IMR-90 (cell line): ENCODE data around the gene PODXL2.

Source experiments
- BHLHE40 ChIP-seq: fragments of 150-350 bp; IDR thresholded peaks from 2 replicates; pipeline ENCODE4 v1.6.1; 2016; ENCODE audit warnings: mild to moderate bottlenecking, low read depth, low read length
- CEBPB ChIP-seq: IDR thresholded peaks from 2 replicates; pipeline ENCODE4 v1.6.1; 2012; ENCODE audit warnings: low read depth, low read length, improper control_type of control experiment
- CHD1 ChIP-seq: IDR thresholded peaks from 2 replicates; pipeline ENCODE4 v1.6.1; 2012; ENCODE audit warnings: low read depth, low read length, improper control_type of control experiment
- CTCF ChIP-seq: conservative IDR thresholded peaks from 2 replicates; pipeline ENCODE4 v1.5.1; 2012; ENCODE audit warnings: mild to moderate bottlenecking, low read depth, low read length, improper control_type of control experiment
- FOS ChIP-seq: fragments of 150-350 bp; IDR thresholded peaks from 2 replicates; pipeline ENCODE4 v1.6.1; 2016; ENCODE audit warnings: low read depth, low read length
- MAFK ChIP-seq: IDR thresholded peaks from 2 replicates; pipeline ENCODE4 v1.6.1; 2012; ENCODE audit warnings: low read depth, low read length, improper control_type of control experiment
- MXI1 ChIP-seq: IDR thresholded peaks from 2 replicates; pipeline ENCODE4 v1.6.1; 2012; ENCODE audit warnings: low read depth, mild to moderate bottlenecking, low read length, moderate library complexity, borderline replicate concordance
- NFE2L2 ChIP-seq: fragments of 150-350 bp; IDR thresholded peaks from 2 replicates; pipeline ENCODE4 v1.6.1; 2016; ENCODE audit warnings: low read depth, mild to moderate bottlenecking, low read length
- POLR2A ChIP-seq: IDR thresholded peaks from 2 replicates; pipeline ENCODE4 v1.6.1; 2012; ENCODE audit warnings: mild to moderate bottlenecking, low read depth, low read length
- RAD21 ChIP-seq: IDR thresholded peaks from 2 replicates; pipeline ENCODE4 v1.6.1; 2012; ENCODE audit warnings: low read length, improper control_type of control experiment
- RCOR1 ChIP-seq: IDR thresholded peaks from 2 replicates; pipeline ENCODE4 v1.6.1; 2012; ENCODE audit warnings: mild to moderate bottlenecking, low read length, improper control_type of control experiment; ENCODE audit not compliant: insufficient replicate concordance
- RFX5 ChIP-seq: IDR thresholded peaks from 2 replicates; pipeline ENCODE4 v1.8.0; 2012; ENCODE audit warnings: low read depth, mild to moderate bottlenecking, low read length, moderate library complexity
- USF2 ChIP-seq: fragments of 150-350 bp; IDR thresholded peaks from 2 replicates; pipeline ENCODE4 v1.6.1; 2017; ENCODE audit warnings: mild to moderate bottlenecking, antibody characterized with exemption, low read length, low read depth
- TF ChIP-seq, protein P1 (sequence below): fragments of 150-350 bp; IDR thresholded peaks from 2 replicates; pipeline ENCODE4 v1.6.1; 2016; ENCODE audit warnings: low read depth, mild to moderate bottlenecking, low read length, moderate library complexity, borderline replicate concordance

- TF ChIP-seq POLR2A (no peak), CTCF (no peak), CEBPB (no peak), MAFK (no peak), RAD21 (no peak), RFX5 (no peak), CHD1 (no peak), MXI1 (no peak), NFE2L2 (no peak), USF2 (no peak), RCOR1 (no peak), BHLHE40 (no peak), FOS (no peak)
- TF ChIP-seq, protein P1, sequence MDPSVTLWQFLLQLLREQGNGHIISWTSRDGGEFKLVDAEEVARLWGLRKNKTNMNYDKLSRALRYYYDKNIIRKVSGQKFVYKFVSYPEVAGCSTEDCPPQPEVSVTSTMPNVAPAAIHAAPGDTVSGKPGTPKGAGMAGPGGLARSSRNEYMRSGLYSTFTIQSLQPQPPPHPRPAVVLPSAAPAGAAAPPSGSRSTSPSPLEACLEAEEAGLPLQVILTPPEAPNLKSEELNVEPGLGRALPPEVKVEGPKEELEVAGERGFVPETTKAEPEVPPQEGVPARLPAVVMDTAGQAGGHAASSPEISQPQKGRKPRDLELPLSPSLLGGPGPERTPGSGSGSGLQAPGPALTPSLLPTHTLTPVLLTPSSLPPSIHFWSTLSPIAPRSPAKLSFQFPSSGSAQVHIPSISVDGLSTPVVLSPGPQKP: no peak
Observed at GRCh38 chr3:127715532-127715931, 86.5 kb downstream of the PODXL2 start.
